NCI-H345 (cell line): ENCODE results near the gene MEPCE.
A peak's percentile ranks its signal among the peaks of the same experiment; 100 is the strongest.

Source experiments
- DNase-seq: peaks from one replicate; lab custom pipeline; 2025; lab: John Stamatoyannopoulos, UW

The MEPCE gene

GRCh38 chr7:100407285-100408180 is 22.1 kb upstream of the MEPCE start:
- peak; percentile 59 for DNase-seq

GRCh38 chr7:100411101-100411500 is 18.5 kb upstream of the MEPCE start:
- no peak for DNase-seq

GRCh38 chr7:100413346-100413745 is 16.3 kb upstream of the MEPCE start:
- no peak for DNase-seq

- no peak for DNase-seq
Measured at GRCh38 chr7:100413889-100414288, 15.7 kb upstream of the MEPCE start.

- no peak for DNase-seq
Measured at GRCh38 chr7:100415448-100415847, 14.2 kb upstream of the MEPCE start.

- no peak for DNase-seq
Measured at GRCh38 chr7:100418930-100419659, 10.5 kb upstream of the MEPCE start.

- no peak for DNase-seq
Measured at GRCh38 chr7:100419660-100420226, 9.9 kb upstream of the MEPCE start.

- DNase-seq: no peak
Measured at GRCh38 chr7:100423315-100423714, 6.3 kb upstream of the MEPCE start.

GRCh38 chr7:100425347-100425746 is 4.3 kb upstream of the MEPCE start:
- DNase-seq: no peak

GRCh38 chr7:100426516-100426915 is 3.1 kb upstream of the MEPCE start:
- no peak for DNase-seq

- DNase-seq: no peak
Measured at GRCh38 chr7:100427762-100428198, 1.9 kb upstream of the MEPCE start.

GRCh38 chr7:100428199-100428966 is 1.2 kb upstream of the MEPCE start, which contains the start of gene ZCWPW1:
ZCWPW1 (minus strand) TSS chr7:100428703; CDS start chr7:100420649, 8,054 bp downstream.
- DNase-seq: peak; percentile 97

GRCh38 chr7:100428967-100429636 is 529 bp upstream of the MEPCE start:
- peak; percentile 99 for DNase-seq

GRCh38 chr7:100430493-100431285 is 1.1 kb downstream of the MEPCE start:
- DNase-seq: no peak

GRCh38 chr7:100431286-100431735 is 1.7 kb downstream of the MEPCE start:
- DNase-seq: no peak

GRCh38 chr7:100432053-100432452 is 2.4 kb downstream of the MEPCE start:
- DNase-seq: no peak

GRCh38 chr7:100432621-100433275 is 3.1 kb downstream of the MEPCE start:
- DNase-seq: no peak

- no peak for DNase-seq
Measured at GRCh38 chr7:100433276-100433591, 3.6 kb downstream of the MEPCE start.

GRCh38 chr7:100433592-100434296 is 4.1 kb downstream of the MEPCE start:
- no peak for DNase-seq
